ENCODE measurements around the gene JAZF1. TPM values are rescaled to one million over a fixed set of nuclear protein-coding genes. Genes with fewer than 3 reads are reported as not detected.

The JAZF1 gene
- total and polyA plus RNA-seq, 4 donors = 5.2 to 16.5 (median 10.7) TPM

DNA sequence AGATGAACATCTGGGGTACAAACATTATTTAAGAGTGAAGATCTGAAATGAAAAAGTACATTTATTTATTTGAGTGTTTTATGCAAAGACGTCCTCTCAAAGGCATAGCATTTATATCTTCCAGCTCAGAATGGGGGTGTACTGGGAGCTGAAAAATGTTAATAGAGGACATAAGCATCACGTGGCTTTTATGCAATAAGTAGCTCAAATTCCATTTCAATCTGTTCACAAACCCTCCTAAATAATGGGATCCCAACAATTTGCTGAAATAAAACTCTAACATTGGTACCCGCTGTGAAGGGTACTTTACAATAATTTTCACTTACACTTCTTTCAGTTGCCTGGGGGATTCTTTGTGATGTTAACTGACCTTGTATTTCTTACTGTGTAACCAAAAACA lies 268.7 kb downstream of the JAZF1 start:
- Histone ChIP-seq H3K36me3 (ENCODE audit: control insufficient read depth in 4 of 4, insufficient read depth in 4 of 4, low read length in 4 of 4) (no peaks in the 10 kb centered on the region), H3K27ac (ENCODE audit: low read depth in 1 of 2, low read length in 1 of 2) (no peak overlapping the region), H3K4me3 (no peak overlapping the region), H3K9me3 (ENCODE audit: control insufficient read depth in 4 of 4, insufficient read depth in 3 of 4, low read length in 3 of 4) (no peaks in the 10 kb centered on the region), H3K27me3 (ENCODE audit: control insufficient read depth in 3 of 3, insufficient read depth in 3 of 3, low read length in 2 of 3) (no peaks in the 10 kb centered on the region), H3K4me1 (ENCODE audit: control insufficient read depth in 5 of 5, insufficient read depth in 5 of 5, low read length in 5 of 5) (peaks cover 0 to 3% (median 0%) of the 10 kb centered on the region in 5 donors), H3K9ac (ENCODE audit: insufficient read depth in 1 of 2, low read length in 2 of 2) (no peak overlapping the region)
- no peak for ATAC-seq (ENCODE audit: insufficient read depth, low FRiP score)
- no peak for DNase-seq
- TF ChIP-seq CTCF (IDR thresholded peaks at IDR 0.05; ENCODE audit: control extremely low read depth, extremely low read depth) = no peak
- WGBS, 2 donors = 90 to 97% methylated on average over 3 of the region's 3 CpGs

DNA sequence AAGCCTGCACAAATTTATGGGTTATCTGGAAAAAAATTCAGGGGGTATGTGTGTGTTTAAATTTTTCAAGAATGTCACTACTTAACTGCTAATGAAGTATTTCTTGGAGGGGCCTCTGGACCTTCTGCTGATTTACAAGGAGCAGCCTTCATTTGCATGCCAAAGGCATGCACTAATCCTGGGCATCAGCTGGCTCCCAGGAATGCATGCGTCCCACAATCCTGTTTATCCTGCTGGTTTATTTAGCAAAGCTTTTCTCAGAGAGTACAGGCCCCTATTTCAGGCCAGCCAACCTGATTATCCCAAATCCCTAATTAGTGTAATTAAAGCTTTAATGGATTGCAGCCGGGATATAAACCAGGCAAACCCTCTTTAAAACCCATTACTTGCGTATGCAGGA lies 270.3 kb downstream of the JAZF1 start:
- no peak for TF ChIP-seq CTCF (IDR thresholded peaks at IDR 0.05; ENCODE audit: control extremely low read depth, extremely low read depth)

GRCh38 chr7:27908534-27909165 lies 271.9 kb downstream of the JAZF1 start:
- ATAC-seq (ENCODE audit: insufficient read depth, low FRiP score) (no peak), DNase-seq (no peak)
- no peaks in the 10 kb centered on the region for H3K9me3 ChIP-seq (ENCODE audit: control insufficient read depth in 4 of 4, insufficient read depth in 3 of 4, low read length in 3 of 4)
- no peak for TF ChIP-seq CTCF (IDR thresholded peaks at IDR 0.05; ENCODE audit: control extremely low read depth, extremely low read depth)
- WGBS, 2 donors = 96 to 98% methylated on average over 4 of the region's 4 CpGs
- peaks cover 0 to 5% (median 0%) of the 10 kb centered on the region in 5 donors for H3K4me1 ChIP-seq (ENCODE audit: control insufficient read depth in 5 of 5, insufficient read depth in 5 of 5, low read length in 5 of 5)
- H3K9ac ChIP-seq (ENCODE audit: insufficient read depth in 1 of 2, low read length in 2 of 2) = no peak overlapping the region
- H3K4me3 ChIP-seq = no peak overlapping the region
- H3K27ac ChIP-seq (ENCODE audit: low read depth in 1 of 2, low read length in 1 of 2) = no peak overlapping the region
- no peaks in the 10 kb centered on the region for H3K36me3 ChIP-seq (ENCODE audit: control insufficient read depth in 4 of 4, insufficient read depth in 4 of 4, low read length in 4 of 4)
- no peaks in the 10 kb centered on the region for H3K27me3 ChIP-seq (ENCODE audit: control insufficient read depth in 3 of 3, insufficient read depth in 3 of 3, low read length in 2 of 3)

More for the DNA sequence above, 270.3 kb downstream of the JAZF1 start:
- no peaks in the 10 kb centered on the region for H3K36me3 ChIP-seq (ENCODE audit: control insufficient read depth in 4 of 4, insufficient read depth in 4 of 4, low read length in 4 of 4)
- DNase-seq (no peak), ATAC-seq (ENCODE audit: insufficient read depth, low FRiP score) (no peak)
- no peak overlapping the region for H3K9ac ChIP-seq (ENCODE audit: insufficient read depth in 1 of 2, low read length in 2 of 2)
- no peak overlapping the region for H3K4me3 ChIP-seq
- H3K4me1 ChIP-seq (ENCODE audit: control insufficient read depth in 5 of 5, insufficient read depth in 5 of 5, low read length in 5 of 5) = peaks cover 0 to 5% (median 0%) of the 10 kb centered on the region in 5 donors
- no peak overlapping the region for H3K27ac ChIP-seq (ENCODE audit: low read depth in 1 of 2, low read length in 1 of 2)
- no peaks in the 10 kb centered on the region for H3K27me3 ChIP-seq (ENCODE audit: control insufficient read depth in 3 of 3, insufficient read depth in 3 of 3, low read length in 2 of 3)
- WGBS, 2 donors = 92 to 94% methylated on average over 3 of the region's 3 CpGs
- no peaks in the 10 kb centered on the region for H3K9me3 ChIP-seq (ENCODE audit: control insufficient read depth in 4 of 4, insufficient read depth in 3 of 4, low read length in 3 of 4)

Data from lung (tissue), 12 donors.